ENCODE results near the gene IFITM1.

The IFITM1 gene

DNA sequence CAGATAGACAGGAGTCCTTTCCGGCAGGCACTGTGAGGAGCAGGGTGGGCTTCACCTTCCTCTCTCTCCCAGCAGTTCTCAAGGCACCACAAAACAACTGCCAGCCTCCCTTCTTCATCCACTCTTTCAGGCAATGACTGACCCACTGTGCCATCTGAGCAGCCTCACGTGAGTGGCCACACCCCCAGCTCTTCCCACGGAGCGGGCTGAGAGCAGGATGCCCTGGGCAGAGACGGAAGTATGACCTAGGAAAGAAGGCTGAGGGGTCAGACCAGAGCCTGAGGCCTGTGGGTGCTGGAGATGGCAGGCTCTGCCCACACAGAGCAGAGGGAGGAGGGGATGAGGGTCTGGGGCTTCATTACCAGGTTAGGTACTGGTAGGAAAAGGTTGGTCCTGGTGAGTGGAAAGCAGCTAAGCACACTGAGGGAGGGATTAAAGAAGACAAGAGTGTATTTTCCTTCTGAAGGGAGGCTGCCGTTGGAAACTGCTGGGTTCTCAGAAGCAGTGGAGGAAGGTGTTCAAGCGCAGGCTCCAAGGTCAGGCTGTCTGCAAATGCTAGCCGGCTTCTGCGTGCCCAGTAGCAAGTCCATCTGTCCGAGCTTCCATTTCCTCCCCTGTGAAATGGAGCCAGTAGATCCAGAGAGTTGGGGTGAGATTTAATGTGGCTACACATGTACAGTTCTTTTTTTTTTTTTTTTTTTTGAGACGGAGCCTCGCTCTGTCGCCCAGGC lies 31.0 kb upstream of the IFITM1 start:
- no peak for DNase-seq

DNA sequence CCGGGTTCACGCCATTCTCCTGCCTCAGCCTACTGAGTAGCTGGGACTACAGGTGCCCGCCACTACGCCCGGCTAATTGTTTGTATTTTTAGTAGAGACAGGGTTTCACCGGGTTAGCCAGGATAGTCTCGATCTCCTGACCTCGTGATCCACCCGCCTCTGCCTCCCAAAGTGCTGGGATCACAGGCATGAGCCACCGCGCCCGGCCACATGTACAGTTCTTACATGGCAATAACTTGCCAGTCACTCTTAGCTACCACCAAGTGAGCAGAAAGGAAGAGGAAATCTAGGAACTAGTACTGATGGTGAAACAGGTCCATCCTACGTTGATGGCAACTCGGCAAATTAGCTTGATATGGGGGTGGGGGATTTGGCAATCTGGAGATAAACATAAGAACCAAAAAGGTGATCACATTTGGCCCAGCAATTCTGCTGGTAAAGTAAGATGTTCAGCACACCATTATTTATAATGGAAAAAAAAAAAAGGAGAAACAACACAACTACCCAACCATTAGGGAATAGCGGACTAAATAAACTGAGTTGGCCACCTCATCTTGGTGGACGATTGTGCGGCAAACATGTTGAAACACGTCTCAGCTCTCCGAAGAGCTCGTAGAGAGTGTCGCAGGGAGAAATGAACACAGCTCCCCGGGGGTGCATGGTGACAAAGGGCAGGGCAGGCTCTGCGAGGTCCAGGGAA lies 30.3 kb upstream of the IFITM1 start:
- no peak for DNase-seq

DNA sequence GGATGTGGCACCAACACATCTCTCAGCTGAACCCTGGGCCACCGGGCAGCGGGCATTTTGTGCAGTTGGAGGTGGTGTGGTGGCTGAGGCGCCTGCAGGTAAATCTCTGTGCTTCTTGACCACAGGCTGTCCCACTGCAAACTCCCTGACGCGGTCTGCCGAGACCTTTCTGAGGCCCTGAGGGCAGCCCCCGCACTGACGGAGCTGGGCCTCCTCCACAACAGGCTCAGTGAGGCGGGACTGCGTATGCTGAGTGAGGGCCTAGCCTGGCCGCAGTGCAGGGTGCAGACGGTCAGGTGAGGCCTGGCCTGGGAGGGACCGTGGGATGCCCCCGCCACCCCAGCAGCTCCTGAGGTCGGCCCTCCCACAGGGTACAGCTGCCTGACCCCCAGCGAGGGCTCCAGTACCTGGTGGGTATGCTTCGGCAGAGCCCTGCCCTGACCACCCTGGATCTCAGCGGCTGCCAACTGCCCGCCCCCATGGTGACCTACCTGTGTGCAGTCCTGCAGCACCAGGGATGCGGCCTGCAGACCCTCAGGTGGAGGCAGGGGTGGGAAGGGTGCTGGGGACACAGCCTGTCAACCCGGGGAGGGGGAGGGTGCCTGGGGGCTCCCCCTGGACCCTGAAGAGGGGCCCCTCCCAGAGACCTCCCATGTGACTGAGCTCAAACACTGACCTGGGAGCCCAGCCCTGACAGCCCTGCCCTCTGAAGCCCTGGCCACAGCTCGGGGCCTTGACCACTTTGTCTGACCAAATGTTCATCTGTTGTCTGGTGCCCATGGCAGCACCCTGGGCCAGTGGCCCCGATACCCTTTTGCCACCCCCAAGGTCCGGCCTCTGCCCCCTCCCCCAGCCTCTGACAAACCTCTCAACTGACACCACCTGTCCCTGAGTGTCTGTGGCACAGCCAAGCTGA lies 29.5 kb upstream of the IFITM1 start:
- no peak for DNase-seq

DNA sequence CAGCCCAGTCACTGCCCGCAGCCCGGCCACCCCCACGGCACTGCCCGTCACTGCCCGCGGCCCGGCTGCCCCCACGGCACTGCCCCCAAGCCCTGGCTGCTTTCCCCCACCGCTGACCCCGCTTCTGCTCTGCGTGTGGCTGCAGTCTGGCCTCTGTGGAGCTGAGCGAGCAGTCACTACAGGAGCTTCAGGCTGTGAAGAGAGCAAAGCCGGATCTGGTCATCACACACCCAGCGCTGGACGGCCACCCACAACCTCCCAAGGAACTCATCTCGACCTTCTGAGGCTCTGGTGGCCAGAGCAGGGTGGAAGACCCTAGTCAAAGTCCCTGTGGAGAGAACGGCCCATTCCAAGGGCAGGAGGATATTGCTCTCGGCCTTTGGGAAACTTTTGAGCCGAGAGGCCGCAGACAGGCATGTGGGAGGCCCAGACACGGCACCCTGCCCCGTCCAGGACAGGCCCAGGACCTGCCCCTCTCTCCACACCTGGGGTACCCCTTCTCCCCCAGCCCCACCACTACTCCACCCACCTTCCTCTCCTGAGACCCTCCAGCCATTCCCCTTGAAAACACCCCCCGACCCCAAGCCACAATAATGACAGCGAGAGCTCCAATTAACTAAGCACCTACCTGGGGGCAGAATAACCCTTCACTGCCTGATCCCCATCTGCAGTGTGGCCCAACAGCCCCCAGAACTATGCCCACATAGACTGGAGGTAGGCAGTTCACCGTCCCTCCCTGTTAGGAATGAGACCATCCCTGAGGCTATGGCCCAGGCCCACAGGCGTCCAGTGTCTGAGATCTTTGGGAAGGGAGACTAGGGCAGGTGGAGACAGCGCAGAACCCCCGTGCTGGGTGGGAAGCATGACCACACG lies 28.6 kb upstream of the IFITM1 start:
- DNase-seq = no peak

DNA sequence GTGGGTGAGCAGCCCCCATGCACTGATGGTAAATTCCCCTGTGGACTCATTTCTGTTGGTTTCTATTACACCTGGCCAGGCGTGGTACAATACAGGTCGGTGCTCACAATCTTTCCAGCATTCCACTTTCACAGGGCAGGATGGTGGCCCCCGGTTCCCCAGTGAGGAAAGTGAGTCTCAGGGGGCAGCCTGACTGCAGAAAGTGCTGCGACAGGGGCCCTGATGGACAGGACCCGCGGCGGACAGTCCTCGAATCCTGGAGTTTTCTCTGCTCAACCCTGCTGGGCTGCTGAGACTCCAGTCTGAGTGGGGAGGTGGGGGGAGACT lies 28.0 kb upstream of the IFITM1 start:
- no peak for DNase-seq

DNA sequence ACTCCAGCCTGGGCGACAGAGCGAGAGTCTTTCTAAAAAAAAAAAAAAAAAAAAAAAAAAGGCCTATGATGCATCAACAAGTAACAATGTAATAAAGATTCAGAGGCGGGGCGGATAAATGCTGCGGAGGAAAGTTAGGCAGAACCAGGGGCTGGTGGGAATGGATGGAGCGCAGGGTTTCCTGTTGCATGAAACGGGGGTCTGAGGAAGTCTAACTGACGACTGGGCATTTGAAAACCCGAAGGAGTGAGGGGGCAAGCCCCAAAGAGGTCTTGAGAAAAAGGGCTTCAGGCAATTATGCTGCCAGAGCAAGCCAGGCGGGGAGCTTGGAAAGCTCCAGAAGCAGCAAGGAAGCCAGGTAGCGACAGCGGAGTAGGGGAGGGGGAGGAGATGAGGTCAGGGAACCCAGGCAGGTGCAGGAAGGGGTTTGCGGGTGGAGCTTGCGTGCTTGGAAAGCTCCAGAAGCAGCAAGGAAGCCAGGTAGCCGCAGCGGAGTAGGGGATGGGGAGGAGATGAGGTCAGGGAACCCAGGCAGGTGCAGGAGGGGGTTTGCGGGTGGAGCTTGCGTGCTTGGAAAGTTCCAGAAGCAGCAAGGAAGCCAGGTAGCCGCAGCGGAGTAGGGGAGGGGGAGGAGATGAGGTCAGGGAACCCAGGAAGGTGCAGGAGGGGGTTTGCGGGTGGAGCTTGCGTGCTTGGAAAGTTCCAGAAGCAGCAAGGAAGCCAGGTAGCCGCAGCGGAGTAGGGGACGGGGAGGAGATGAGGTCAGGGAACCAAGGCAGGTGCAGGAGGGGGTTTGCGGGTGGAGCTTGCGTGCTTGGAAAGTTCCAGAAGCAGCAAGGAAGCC lies 26.6 kb upstream of the IFITM1 start:
- DNase-seq = peak; percentile 65 to 77

DNA sequence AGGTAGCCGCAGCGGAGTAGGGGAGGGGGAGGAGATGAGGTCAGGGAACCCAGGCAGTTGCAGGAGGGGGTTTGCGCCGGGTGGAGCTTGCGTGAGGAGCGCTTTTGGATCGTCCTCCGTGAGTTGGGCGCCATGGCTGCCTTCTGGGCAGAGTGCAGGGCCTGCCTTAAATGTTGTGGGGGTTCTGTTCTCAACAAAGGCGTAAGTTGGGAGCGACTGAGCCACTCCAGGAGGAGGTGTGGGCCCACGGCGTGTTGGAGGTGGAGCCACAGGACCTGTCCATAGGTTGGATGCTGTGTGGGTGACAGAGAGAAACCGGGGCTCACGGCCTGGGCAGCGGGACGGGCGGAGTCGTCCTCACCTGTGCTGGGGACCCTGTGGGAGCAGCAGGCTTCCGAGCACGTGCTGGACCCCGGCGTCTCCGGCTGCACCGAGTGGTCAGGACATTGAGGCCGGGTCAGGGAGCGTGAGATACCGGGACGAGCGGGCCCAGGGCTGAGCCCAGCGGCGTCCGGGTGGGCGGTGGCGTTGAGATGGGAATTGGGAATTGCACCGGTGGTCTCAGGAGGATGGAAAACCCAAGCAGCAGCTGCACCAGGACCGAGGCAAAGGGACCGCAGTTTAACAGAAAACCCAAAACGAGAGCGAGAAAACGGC lies 25.9 kb upstream of the IFITM1 start:
- peak; percentile 67 to 73 for DNase-seq

DNA sequence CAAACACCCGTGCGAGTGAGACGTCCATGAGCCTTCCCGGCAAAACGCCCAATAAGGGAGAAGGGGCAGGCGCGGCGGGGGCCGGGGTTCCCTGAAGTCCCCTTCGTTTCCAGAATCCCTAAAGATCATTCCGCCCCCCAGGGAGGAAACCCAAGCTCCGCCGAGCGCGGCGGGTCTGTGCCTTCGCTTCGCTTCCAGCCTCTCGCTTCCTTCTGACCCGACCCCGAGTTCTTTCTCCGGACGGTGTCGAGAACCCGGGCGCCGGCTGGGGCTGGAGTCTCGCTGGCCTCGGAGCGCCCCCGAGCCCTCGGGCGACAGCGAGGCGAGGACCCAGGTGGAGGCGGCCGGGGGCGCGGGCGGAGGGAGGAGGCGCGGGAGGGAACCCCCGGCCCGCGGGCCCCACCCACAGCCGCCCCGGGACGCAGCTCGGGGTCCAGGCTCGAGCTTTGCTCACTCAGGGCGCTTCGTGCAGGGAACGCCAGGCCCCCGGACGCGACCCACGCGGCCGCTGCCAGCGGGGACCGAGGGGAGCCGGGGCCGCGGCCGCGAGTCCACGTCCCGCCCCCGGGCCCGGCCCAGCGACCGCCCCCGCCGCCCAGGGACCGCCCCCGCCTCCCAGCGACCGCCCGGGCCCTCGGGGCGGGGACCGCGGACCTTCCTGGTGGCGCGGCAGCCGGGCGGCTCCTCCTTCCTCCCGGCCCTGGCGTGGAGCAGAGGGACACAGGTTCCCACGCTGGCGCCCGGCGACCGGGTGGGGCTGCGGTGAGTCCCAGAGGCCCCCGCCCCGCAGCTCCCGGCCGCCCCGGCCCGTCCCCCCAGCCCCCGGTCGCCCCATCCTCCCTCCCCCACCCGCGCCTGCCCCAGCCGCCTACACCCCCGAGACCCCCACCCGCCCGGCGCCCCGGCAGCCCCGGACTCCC lies 25.1 kb upstream of the IFITM1 start, which contains the start of gene PGGHG:
Gene PGGHG, plus strand, starts transcription at position 649 of the 920 bp plus-strand sequence. CDS start 691 bp downstream, outside the sequence.
- peak; percentile 39 for DNase-seq

DNA sequence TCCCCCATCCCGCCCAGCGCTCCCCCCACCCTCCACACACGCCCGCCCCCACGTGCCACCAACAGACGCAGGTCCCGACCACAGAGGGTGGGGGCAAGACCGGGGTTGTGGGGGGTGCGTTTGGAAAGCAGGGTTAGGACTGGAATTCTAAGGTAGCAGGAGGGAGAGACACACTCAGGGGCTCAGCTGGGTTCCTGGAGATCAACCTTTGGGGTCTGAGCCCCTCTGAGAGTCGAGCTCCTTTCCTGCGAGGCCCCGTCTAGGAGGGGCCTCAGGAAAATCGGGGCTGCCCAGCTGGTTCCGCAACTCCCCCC lies 24.5 kb upstream of the IFITM1 start:
- DNase-seq = peak; percentile 36 to 40

DNA sequence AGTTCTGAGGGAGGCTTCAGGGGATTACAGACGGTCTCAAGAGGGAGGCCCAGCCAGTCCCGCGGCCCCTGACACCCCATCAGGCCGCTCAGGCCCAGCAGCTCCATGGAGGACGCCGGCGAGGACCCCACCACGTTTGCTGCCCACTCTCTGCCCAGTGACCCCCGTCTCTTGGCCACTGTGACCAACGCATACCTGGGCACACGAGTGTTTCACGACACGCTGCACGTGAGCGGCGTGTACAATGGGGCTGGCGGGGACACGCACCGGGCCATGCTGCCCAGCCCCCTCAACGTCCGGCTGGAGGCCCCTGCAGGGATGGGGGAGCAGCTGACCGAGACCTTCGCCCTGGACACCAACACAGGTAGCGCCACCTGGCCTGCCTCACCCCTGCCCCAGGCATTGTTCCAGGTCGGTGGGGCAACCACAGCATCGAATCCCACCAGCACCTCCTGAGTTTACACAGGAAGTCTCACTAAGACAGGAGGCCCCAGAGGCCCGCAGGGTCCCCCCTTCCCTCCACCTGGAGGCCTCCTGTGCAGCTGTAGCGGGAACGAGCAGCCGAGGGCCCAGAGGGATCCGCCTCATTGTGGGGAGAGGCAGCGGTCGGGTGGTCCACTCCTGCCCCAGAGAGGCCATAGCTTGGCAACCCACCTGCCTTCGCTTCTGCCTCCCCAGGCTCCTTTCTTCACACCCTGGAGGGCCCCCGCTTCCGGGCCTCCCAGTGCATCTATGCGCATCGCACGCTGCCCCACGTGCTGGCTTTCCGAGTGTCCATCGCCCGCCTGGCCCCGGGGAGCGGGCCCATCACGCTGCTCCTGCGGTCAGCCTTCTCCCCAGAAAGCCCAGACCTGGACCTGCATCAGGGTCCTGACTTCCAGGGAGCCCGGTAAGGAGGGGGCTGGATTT lies 23.9 kb upstream of the IFITM1 start:
- DNase-seq = no peak

DNA sequence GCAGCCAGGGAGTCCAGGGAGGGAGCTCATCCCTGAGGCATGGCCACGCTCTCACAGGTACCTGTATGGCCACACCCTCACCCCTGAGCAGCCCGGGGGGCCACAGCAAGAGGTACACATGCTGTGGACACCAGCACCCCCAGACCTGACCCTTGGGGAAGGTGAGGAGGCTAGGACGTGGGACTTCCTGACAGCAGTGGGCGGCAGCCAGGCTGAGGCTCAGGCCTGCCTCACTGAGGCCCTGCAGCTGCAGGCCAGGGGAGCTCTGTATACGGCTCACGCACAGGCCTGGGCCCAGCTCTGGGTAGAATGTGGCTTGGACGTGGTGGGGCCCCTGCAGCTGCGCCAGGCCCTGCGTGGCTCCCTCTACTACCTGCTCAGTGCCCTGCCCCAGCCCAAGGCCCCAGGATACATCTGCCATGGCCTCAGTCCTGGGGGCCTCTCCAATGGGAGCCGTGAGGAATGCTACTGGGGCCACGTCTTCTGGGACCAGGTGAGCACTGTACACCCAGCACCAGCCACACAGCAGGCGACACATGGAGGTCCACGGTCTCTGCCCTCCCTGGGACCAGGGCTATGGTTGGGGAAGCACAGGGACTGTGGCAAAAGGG lies 23.1 kb upstream of the IFITM1 start:
- no peak for DNase-seq

DNA sequence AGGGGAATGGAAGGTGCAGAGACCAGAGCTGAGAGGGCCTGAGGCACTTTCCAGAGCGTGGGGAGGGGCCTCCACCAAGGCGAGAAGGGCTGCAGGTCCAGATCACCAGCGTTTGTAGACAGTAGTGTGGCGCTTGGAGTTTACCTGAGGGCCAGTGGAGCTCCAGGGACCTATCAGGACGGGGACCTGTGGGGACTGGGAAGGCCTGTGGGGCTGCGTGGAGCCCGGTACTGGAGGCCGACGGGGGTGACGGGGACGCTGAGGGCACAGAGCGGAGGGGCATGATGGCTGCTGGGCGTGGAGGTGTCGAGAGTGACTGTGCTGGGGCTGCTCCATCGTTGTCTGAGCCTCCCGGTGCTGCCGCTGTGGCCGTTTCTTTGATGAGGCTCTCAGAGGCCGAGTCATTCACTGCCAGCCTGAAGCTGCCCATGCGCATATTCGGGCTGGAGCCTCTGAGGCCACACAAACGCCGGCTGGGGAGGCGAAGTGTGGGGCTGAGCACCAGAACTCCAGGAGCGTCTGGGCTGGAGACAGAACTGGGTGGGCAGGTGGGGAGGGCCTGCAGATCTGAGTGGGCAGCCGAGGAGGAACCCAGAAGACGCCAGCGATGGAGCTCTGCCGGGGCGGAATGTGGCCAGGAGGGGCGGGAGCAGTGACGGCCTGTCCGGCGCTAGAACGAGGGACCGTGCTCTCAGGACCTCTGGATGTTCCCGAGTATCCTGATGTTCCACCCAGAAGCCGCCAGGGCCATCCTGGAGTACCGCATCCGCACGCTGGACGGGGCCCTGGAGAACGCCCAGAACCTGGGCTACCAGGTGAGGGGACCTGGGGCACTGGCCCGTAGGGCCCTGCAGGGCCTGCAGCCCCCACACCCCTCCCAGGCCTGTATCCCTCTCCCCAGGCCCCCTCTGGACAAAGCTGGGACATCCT lies 22.3 kb upstream of the IFITM1 start:
- no peak for DNase-seq

DNA sequence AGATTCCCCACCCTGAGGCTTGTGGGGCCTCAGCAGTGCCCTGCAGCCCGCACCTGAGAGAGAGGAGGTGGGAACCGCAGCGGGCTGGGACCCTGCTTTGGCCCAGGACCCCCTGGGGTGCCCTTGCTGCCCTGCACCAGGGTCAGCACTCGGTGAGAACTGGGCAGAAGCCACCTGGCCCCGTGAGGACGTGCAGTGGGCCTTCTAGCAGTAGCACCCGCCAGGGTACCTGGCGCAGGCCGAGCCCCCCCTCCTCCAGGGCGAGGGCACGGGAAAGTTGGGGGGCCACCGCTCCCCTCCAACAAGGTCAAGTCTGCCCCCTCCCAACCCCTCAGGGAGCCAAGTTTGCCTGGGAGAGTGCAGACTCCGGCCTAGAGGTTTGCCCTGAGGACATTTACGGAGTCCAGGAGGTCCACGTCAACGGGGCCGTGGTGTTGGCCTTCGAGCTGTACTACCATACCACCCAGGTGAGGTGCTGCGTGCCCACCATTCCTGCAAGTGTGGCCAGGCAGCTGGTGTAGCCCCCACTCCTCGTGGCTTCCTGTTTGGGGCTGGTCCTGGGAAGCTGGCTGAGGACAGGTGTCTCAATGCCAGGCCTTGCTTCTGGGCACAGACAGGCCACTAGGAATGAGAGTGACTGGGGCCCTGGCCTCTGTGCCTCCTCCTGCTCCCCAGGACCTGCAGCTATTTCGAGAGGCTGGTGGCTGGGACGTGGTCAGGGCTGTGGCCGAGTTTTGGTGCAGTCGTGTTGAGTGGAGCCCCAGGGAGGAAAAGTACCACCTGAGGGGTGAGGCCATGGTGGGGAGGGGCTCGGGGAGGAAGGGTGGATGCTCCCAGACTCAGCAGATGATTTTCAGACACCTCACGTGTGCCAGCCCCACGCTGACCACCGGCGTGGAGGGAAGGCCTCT lies 21.4 kb upstream of the IFITM1 start:
- DNase-seq = no peak

DNA sequence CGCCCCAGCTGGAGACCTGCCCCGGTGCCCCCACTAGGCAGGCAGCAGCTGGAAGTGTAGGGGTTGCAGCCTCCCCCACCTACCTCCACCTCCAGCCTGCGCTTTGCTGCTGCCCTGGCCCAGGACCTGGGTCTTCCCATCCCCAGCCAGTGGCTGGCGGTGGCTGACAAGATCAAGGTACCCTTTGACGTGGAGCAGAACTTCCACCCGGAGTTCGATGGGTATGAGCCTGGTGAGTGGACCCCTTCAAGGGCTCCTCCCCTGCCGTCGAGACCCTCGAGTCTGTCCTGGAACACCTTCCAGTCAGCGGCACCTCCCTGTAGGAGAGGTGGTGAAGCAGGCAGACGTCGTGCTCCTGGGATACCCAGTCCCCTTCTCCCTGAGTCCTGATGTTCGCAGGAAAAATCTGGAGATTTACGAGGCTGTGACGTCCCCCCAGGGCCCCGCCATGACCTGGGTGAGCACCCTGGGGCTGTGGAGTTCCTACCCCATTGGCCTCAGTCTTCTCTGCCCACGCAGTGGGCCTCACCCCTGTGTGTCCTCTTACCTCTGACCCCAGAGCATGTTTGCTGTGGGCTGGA lies 20.5 kb upstream of the IFITM1 start:
- DNase-seq = no peak

DNA sequence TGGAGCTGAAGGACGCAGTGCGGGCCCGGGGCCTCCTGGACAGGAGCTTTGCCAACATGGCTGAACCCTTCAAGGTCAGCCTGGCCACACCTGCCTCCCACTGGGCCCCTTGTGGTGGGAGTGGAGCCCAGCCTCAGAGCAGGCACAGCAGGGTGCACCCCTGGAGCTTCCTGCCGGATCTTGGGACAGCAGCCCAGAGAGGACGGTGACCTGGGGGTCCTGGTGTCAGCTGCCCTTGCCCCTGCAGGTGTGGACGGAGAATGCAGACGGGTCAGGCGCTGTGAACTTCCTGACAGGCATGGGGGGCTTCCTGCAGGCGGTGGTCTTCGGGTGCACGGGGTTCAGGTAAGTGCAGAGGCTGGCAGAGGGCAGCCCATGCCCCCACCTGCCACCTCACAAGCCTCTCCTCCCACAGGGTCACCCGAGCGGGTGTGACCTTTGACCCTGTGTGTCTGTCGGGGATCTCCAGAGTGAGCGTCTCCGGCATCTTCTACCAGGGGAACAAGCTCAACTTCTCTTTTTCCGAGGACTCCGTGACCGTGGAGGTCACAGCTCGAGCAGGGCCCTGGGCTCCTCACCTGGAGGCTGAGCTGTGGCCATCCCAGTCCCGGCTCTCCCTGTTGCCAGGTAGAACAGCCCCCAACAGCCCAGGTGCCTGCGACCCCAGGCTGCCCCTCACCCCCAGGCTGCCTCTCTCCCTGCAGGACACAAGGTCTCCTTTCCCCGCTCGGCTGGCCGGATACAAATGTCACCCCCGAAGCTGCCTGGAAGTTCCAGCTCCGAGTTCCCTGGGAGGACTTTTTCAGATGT lies 19.8 kb upstream of the IFITM1 start:
- DNase-seq = no peak

Measured in activated CD4-positive, alpha-beta T cell treated with anti-CD3 and anti-CD28 coated beads, Interleukin-2, amount 50 U/mL, for 4 hours (primary cell).